OCI-LY1 (cell line): ENCODE measurements around the gene HES5.
"Not testable (repeated sequence)": the region's sequence is repeated elsewhere in the genome, so short reads cannot be mapped to it uniquely, and the experiment has no call there.

Experiments used
- H2AFZ ChIP-seq: fragments of 200-600 bp; sonication (generic), shearing (Covaris generic); 2 replicates; pipeline ENCODE4 v1.6.0; 2014; ENCODE audit warnings: antibody characterized with exemption, mild to moderate bottlenecking, low read length
- H3F3A ChIP-seq: fragments of 200-600 bp; sonication (generic), shearing (Covaris generic); 2 replicates; pipeline ENCODE4 v1.6.0; 2014; ENCODE audit warnings: mild to moderate bottlenecking, antibody characterized with exemption, low read length, moderate library complexity; ENCODE audit not compliant: insufficient read depth
- H3K27ac ChIP-seq: fragments of 200-600 bp; sonication (generic); 2 replicates; pipeline ENCODE4 v1.5.1; 2014; ENCODE audit warnings: low read length, mixed run types, mild to moderate bottlenecking, low read depth; ENCODE audit not compliant: poor library complexity, severe bottlenecking
- H3K27me3 ChIP-seq: fragments of 200-600 bp; sonication (generic); 2 replicates; pipeline ENCODE4 v1.6.0; 2014; ENCODE audit warnings: antibody characterized with exemption, mild to moderate bottlenecking, low read length, moderate library complexity; ENCODE audit not compliant: insufficient read depth
- H3K36me3 ChIP-seq: fragments of 200-600 bp; sonication (generic); 2 replicates; pipeline ENCODE4 v1.6.1; 2014; ENCODE audit warnings: mild to moderate bottlenecking, antibody characterized with exemption, low read length, moderate library complexity, mixed read lengths; ENCODE audit not compliant: insufficient read depth
- H3K4me1 ChIP-seq: fragments of 200-600 bp; sonication (generic); 2 replicates; pipeline ENCODE4 v1.5.1; 2014; ENCODE audit warnings: mild to moderate bottlenecking, low read length, moderate library complexity; ENCODE audit not compliant: insufficient read depth, severe bottlenecking
- H3K4me2 ChIP-seq: fragments of 200-600 bp; sonication (generic), shearing (Covaris generic); 2 replicates; pipeline ENCODE4 v1.6.1; 2014; ENCODE audit warnings: low read length
- H3K4me3 ChIP-seq: fragments of 200-600 bp; sonication (generic); 2 replicates; pipeline ENCODE4 v1.5.1; 2014; ENCODE audit warnings: low read length, low read depth, mild to moderate bottlenecking, mixed read lengths; ENCODE audit not compliant: poor library complexity, severe bottlenecking
- H3K79me2 ChIP-seq: fragments of 200-600 bp; shearing (Covaris generic); 2 replicates; pipeline ENCODE4 v1.6.1; 2016; ENCODE audit warnings: mixed run types, low read length, mixed read lengths; ENCODE audit not compliant: insufficient read depth
- H3K9ac ChIP-seq: fragments of 200-600 bp; sonication (generic), shearing (Covaris generic); 2 replicates; pipeline ENCODE4 v1.6.1; 2014; ENCODE audit warnings: mild to moderate bottlenecking, low read length, mixed read lengths
- H3K9me2 ChIP-seq: fragments of 200-600 bp; sonication (generic), shearing (Covaris generic); 2 replicates; pipeline ENCODE4 v1.6.1; 2014; ENCODE audit warnings: low read depth, mild to moderate bottlenecking, low read length, mixed read lengths
- H3K9me3 ChIP-seq: fragments of 200-600 bp; shearing (Covaris generic); 2 replicates; pipeline ENCODE4 v1.6.1; 2014; ENCODE audit warnings: low read length, mixed read lengths
- H4K20me1 ChIP-seq: fragments of 200-600 bp; sonication (generic), shearing (Covaris generic); 2 replicates; pipeline ENCODE4 v1.6.0; 2016; ENCODE audit warnings: mild to moderate bottlenecking, low read length; ENCODE audit not compliant: insufficient read depth
- EZH2 ChIP-seq: fragments of 200-600 bp; sonication (generic), shearing (Covaris generic); IDR thresholded peaks from 2 replicates; pipeline ENCODE4 v1.8.0; 2017; ENCODE audit warnings: borderline replicate concordance, mixed run types, mild to moderate bottlenecking, antibody characterized with exemption, low read length, moderate library complexity, mixed read lengths
- TF ChIP-seq, protein P1 (sequence below): fragments of 200-600 bp; sonication (generic), shearing (Covaris generic); IDR thresholded peaks from 2 replicates; pipeline ENCODE4 v1.5.1; 2017; ENCODE audit warnings: mild to moderate bottlenecking, antibody characterized with exemption, low read length, moderate library complexity, mixed read lengths

Gene HES5

DNA sequence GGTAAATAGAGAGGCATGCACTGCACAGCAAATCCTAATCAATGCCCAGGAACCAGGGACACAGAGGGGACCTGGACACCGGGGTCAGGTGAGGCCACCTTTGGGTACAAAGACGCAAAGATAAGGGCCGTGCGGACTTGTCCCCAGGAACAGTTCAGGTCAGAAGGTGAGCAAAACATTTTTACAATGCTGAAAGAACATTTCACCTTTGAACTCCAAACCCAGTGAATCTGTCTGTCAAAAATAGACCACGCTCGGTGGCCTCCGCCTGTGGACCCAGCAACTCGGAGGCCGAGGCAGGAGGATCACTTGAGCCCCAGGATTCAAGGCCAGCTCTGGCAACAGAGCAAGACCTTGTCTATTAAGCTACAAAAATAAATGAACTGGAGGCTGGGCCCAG is 41.3 kb upstream of the HES5 start:
- Histone ChIP-seq H3K36me3 (no peaks in the 10 kb centered on the region), H3K27me3 (peaks cover 5% of the 10 kb centered on the region; the same call in 1 of the 2 replicates), H3F3A (no peaks in the 10 kb centered on the region), H3K79me2 (no peaks in the 10 kb centered on the region), H3K4me1 (peaks cover 6% of the 10 kb centered on the region), H3K9me2 (no peaks in the 10 kb centered on the region), H3K27ac (no peak overlapping the region), H2AFZ (no peak overlapping the region), H3K9me3 (no peaks in the 10 kb centered on the region), H4K20me1 (no peaks in the 10 kb centered on the region), H3K4me2 (no peak overlapping the region), H3K9ac (no peak overlapping the region), H3K4me3 (no peak overlapping the region)
- TF ChIP-seq, protein P1, sequence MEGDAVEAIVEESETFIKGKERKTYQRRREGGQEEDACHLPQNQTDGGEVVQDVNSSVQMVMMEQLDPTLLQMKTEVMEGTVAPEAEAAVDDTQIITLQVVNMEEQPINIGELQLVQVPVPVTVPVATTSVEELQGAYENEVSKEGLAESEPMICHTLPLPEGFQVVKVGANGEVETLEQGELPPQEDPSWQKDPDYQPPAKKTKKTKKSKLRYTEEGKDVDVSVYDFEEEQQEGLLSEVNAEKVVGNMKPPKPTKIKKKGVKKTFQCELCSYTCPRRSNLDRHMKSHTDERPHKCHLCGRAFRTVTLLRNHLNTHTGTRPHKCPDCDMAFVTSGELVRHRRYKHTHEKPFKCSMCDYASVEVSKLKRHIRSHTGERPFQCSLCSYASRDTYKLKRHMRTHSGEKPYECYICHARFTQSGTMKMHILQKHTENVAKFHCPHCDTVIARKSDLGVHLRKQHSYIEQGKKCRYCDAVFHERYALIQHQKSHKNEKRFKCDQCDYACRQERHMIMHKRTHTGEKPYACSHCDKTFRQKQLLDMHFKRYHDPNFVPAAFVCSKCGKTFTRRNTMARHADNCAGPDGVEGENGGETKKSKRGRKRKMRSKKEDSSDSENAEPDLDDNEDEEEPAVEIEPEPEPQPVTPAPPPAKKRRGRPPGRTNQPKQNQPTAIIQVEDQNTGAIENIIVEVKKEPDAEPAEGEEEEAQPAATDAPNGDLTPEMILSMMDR, result no peak
- no peak for TF ChIP-seq EZH2

DNA sequence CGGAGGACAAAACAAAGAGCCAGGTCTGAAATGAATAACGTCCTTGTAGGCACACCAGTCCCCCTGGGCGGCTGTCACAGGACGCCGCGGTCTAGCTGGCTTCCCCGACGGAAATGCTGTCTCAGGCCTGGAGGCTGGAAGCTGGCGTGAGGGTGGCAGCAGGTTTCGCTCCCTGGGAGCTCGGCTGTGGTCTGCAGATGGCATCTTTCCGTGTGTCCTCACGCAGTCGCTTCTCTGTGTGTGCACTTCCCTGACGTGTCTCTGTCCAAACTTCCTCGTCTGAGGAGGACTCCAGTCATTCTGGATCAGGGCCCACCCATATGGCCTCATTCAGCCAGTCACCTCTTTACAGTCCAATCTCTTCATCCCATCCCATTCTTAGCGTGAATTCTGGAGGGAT is 40.3 kb upstream of the HES5 start:
- TF ChIP-seq EZH2, result no peak
- H3K27ac ChIP-seq, result no peak overlapping the region
- no peaks in the 10 kb centered on the region for H3K9me2 ChIP-seq
- no peaks in the 10 kb centered on the region for H3K79me2 ChIP-seq
- no peak overlapping the region for H3K4me3 ChIP-seq
- H4K20me1 ChIP-seq, result no peaks in the 10 kb centered on the region
- no peaks in the 10 kb centered on the region for H3F3A ChIP-seq
- H3K4me2 ChIP-seq, result no peak overlapping the region
- peaks cover 5% of the 10 kb centered on the region; the same call in 1 of the 2 replicates for H3K27me3 ChIP-seq
- H3K36me3 ChIP-seq, result no peaks in the 10 kb centered on the region
- H3K9me3 ChIP-seq, result no peaks in the 10 kb centered on the region
- H2AFZ ChIP-seq, result no peak overlapping the region
- H3K4me1 ChIP-seq, result no peaks in the 10 kb centered on the region
- no peak overlapping the region for H3K9ac ChIP-seq

DNA sequence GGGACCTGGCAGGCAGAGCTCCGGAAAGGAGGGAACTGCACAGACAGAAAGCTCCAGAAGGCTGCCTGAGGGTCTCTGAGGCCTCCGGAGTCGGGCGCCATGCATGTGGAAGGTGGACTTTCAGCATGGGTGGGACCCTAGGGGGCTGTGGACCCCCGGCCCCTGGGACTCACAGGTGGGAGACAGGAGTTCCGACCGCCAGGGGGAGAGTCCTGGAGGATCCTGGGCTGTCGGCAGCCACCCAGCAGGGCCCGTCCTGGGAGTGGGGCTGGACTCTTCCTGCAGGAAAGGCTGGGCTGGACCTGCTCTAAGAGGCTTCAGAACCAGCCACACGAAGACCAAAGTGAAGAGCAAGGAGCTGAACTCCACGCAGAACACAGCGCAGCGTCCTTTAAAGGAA is 39.6 kb upstream of the HES5 start:
- not testable (repeated sequence) for H3K79me2 ChIP-seq, H3K9ac ChIP-seq, H3K27me3 ChIP-seq, H3K9me2 ChIP-seq, H3F3A ChIP-seq, H3K4me3 ChIP-seq, H2AFZ ChIP-seq, H3K27ac ChIP-seq, H3K4me1 ChIP-seq, H3K36me3 ChIP-seq, H3K4me2 ChIP-seq, H3K9me3 ChIP-seq, H4K20me1 ChIP-seq

DNA sequence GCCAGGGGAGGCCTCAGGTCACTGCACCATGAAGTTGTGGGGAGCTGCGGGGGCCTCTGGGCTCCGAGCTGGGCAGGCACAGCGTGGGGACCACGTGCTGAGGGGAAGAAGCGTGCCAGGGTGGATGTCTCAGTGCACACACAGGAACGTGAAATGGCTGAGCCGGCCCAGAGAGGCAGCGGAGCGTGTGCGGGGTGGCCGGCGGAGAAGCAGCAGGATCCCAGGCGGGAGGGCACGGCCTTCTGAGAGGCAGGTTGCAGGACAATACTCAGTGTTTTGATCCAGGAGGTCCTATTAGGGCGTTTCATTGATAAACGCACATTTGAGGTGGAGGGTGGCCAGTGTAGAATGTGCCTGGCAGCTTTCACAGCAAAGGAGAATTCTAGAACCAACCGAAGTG is 39.0 kb upstream of the HES5 start:
- H3K79me2 ChIP-seq, result no peaks in the 10 kb centered on the region
- no peak overlapping the region for H3K4me3 ChIP-seq
- H3K36me3 ChIP-seq, result no peaks in the 10 kb centered on the region
- H3K4me1 ChIP-seq, result no peaks in the 10 kb centered on the region
- H3K9me3 ChIP-seq, result no peaks in the 10 kb centered on the region
- H3F3A ChIP-seq, result no peaks in the 10 kb centered on the region
- peaks cover 5% of the 10 kb centered on the region; the same call in 1 of the 2 replicates for H3K27me3 ChIP-seq
- H4K20me1 ChIP-seq, result no peaks in the 10 kb centered on the region
- H3K9me2 ChIP-seq, result no peaks in the 10 kb centered on the region
- H3K27ac ChIP-seq, result no peak overlapping the region
- no peak for TF ChIP-seq EZH2
- TF ChIP-seq, protein P1, result no peak
- H2AFZ ChIP-seq, result no peak overlapping the region
- H3K4me2 ChIP-seq, result no peak overlapping the region
- H3K9ac ChIP-seq, result no peak overlapping the region

DNA sequence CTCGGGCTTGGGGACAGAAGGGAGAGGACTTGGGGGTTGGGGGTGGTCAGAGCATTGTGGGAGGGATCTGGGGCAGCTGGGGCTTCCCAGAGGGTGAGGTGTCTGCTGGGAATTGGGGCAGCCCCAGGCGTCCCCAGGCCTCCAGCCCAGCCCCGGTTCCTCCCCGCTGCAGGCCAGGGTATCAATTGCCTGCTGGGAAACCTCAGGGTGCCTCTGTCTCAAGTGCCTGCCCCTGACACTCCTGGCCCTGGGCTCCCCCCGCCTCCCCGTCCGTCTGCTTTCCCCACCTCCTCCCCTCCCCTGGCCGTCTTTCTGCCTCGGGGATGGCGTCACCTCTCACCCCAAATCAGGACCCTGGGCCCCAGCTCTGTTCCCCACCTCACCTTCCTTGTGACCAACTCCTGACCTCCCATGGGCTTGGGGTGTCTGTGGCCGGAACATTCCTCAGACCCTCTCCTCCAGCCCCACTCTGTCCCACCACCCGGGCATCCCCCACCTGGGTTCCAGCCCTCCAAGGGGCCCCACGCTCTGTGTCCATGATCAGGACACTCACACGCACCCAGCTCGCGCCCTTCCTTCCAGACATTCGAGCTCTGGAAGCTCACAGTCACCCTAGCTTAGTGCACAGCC is 38.2 kb upstream of the HES5 start:
- H3K4me3 ChIP-seq, H2AFZ ChIP-seq, H3K36me3 ChIP-seq, H3K27me3 ChIP-seq, H3F3A ChIP-seq, H3K4me1 ChIP-seq, H3K79me2 ChIP-seq, H3K4me2 ChIP-seq, H3K9me2 ChIP-seq, H3K9me3 ChIP-seq, H3K27ac ChIP-seq, H4K20me1 ChIP-seq, H3K9ac ChIP-seq: not testable (repeated sequence)
